K562 (cell line): ENCODE results near the gene AMIGO1. TPM values are rescaled to one million over a fixed set of nuclear protein-coding genes. Genes with fewer than 3 reads are reported as not detected.

Source experiments
- BCOR ChIP-seq: fragments of 450-650 bp; IDR thresholded peaks from 2 replicates; pipeline ENCODE4 v1.6.1; 2016
- CC2D1A ChIP-seq: fragments of 450-650 bp; IDR thresholded peaks from 2 replicates; pipeline ENCODE4 v1.6.1; 2017; ENCODE audit warnings: mild to moderate bottlenecking
- COPS2 ChIP-seq: fragments of 450-650 bp; conservative IDR thresholded peaks from 2 replicates; pipeline ENCODE4 v1.6.1; 2016; ENCODE audit warnings: mild to moderate bottlenecking, moderate library complexity
- CSDE1 ChIP-seq, 2 experiments: fragments of 450-650 bp; IDR thresholded peaks; 2 replicates each; pipeline ENCODE4 v1.6.1; 2016; ENCODE audit warnings: mild to moderate bottlenecking in 1 of 2
- E2F4 ChIP-seq: sonication (generic); formaldehyde crosslinking; IDR thresholded peaks from 2 replicates; pipeline ENCODE4 v1.8.0; 2022; ENCODE audit warnings: mild to moderate bottlenecking, low read depth, missing genetic modification reagents
- EHMT2 ChIP-seq: fragments of 450-650 bp; IDR thresholded peaks from 2 replicates; pipeline ENCODE4 v1.6.1; 2018; ENCODE audit warnings: antibody characterized with exemption
- FOXJ2 ChIP-seq: fragments of 200-800 bp; sonication (Bioruptor generic); IDR thresholded peaks from 2 replicates; pipeline ENCODE4 v1.6.1; 2016; ENCODE audit warnings: missing genetic modification characterization, missing compliant biosample characterization
- HNRNPH1 ChIP-seq: fragments of 200-400 bp; formaldehyde crosslinking; optimal IDR thresholded peaks from 2 replicates; pipeline ENCODE3; 2017; ENCODE audit warnings: low read depth, mild to moderate bottlenecking, low read length, moderate library complexity
- JUNB ChIP-seq: fragments of 450-650 bp; formaldehyde crosslinking; conservative IDR thresholded peaks from 2 replicates; pipeline ENCODE4 v1.4.0; 2020; ENCODE audit warnings: mild to moderate bottlenecking
- JUND ChIP-seq, 2 experiments: IDR thresholded peaks; 2 replicates in 1 of 2; 3 replicates in 1 of 2; pipeline ENCODE4 v1.6.1; 2011; ENCODE audit warnings: borderline replicate concordance in 2 of 2, low read depth in 2 of 2, low read length in 2 of 2, improper control_type of control experiment in 1 of 2, missing biosample characterization in 1 of 2, missing genetic modification characterization in 1 of 2, missing genetic modification reagents in 1 of 2
- MECOM ChIP-seq: fragments of 250-450 bp; sonication (Bioruptor Pico); IDR thresholded peaks from 2 replicates; pipeline ENCODE4 v1.8.0; 2022; ENCODE audit warnings: inconsistent platforms
- MED1 ChIP-seq: sonication (generic); formaldehyde crosslinking; IDR thresholded peaks from 2 replicates; pipeline ENCODE4 v1.8.1; 2023; ENCODE audit warnings: missing genetic modification reagents, borderline replicate concordance
- NRF1 ChIP-seq, 2 experiments: fragments of 450-650 bp; IDR thresholded peaks in 1 of 2; conservative IDR thresholded peaks in 1 of 2; 2 replicates each; pipeline ENCODE4 v1.6.1; 2014; ENCODE audit warnings: mild to moderate bottlenecking in 2 of 2
- OTX1 ChIP-seq: fragments of 450-650 bp; formaldehyde crosslinking; IDR thresholded peaks from 2 replicates; pipeline ENCODE4 v1.4.0; 2022; ENCODE audit warnings: mild to moderate bottlenecking
- PHF21A ChIP-seq: fragments of 450-650 bp; IDR thresholded peaks from 2 replicates; pipeline ENCODE4 v1.6.1; 2017; ENCODE audit warnings: low read depth, borderline replicate concordance
- RUNX1 ChIP-seq: sonication (generic); IDR thresholded peaks from 2 replicates; pipeline ENCODE4 v1.6.1; 2016; ENCODE audit warnings: antibody characterized with exemption, low read depth
- SPI1 ChIP-seq: IDR thresholded peaks from 2 replicates; pipeline ENCODE4 v1.6.1; 2011; ENCODE audit warnings: low read depth, low read length, control low read depth, borderline replicate concordance
- SRSF1 ChIP-seq: fragments of 200-400 bp; formaldehyde crosslinking; IDR thresholded peaks from 2 replicates; pipeline ENCODE4 v1.6.1; 2017; ENCODE audit warnings: mild to moderate bottlenecking, low read depth, low read length, moderate library complexity
- TCFL5 ChIP-seq: fragments of 250-450 bp; sonication (Bioruptor Pico); conservative IDR thresholded peaks from 2 replicates; pipeline ENCODE4 v1.6.1; 2021; ENCODE audit warnings: mild to moderate bottlenecking, moderate library complexity, matching md5 sums
- USF1 ChIP-seq: sonication (generic); formaldehyde crosslinking; IDR thresholded peaks from 2 replicates; pipeline ENCODE4 v1.9.0; 2022; ENCODE audit warnings: mild to moderate bottlenecking, missing genetic modification reagents
- ZFP91 ChIP-seq: sonication (generic); formaldehyde crosslinking; IDR thresholded peaks from 2 replicates; pipeline ENCODE4 v1.8.0; 2022; ENCODE audit warnings: mild to moderate bottlenecking, missing genetic modification reagents
- ZNF3 ChIP-seq: fragments of 250-450 bp; sonication (Bioruptor Pico); IDR thresholded peaks from 2 replicates; pipeline ENCODE4 v1.5.0; 2021; ENCODE audit warnings: mild to moderate bottlenecking, moderate library complexity
- ZNF408 ChIP-seq: fragments of 250-450 bp; sonication (Bioruptor Pico); IDR thresholded peaks from 2 replicates; pipeline ENCODE4 v1.4.0; 2020; ENCODE audit warnings: low read depth, mild to moderate bottlenecking, moderate library complexity
- ZNF707 ChIP-seq: fragments of 250-450 bp; sonication (Bioruptor Pico); conservative IDR thresholded peaks from 2 replicates; pipeline ENCODE4 v1.8.0; 2022; ENCODE audit warnings: inconsistent platforms, mild to moderate bottlenecking, moderate library complexity
- ZNF764 ChIP-seq: fragments of 250-450 bp; sonication (Bioruptor Pico); IDR thresholded peaks from 2 replicates; pipeline ENCODE4 v1.4.0; 2020; ENCODE audit warnings: low read depth, mild to moderate bottlenecking, moderate library complexity
- ZNF77 ChIP-seq: fragments of 250-450 bp; sonication (Bioruptor Pico); IDR thresholded peaks from 2 replicates; pipeline ENCODE4 v1.5.0; 2020
- polyA plus RNA-seq, 8 experiments: library from polyadenylated mRNA; depleted of rRNA in 4 of 8; stranded (reverse) in 5 of 8; unstranded in 3 of 8; fragments of >200 nt; fragmentation: Nextera tagmentation in 2 of 8; fragmentation: Illumina TruSeq in 1 of 8; extraction: Ambion mirVana in 2 of 8; extraction: Trizol in 1 of 8; gene quantifications; 2 replicates each; pipeline versions ENCODE4 v1.2.1 to v1.2.3, GENCODE V29; 2011 to 2014; ENCODE audit warnings: inconsistent platforms in 1 of 8, missing spikeins in 1 of 8
- total RNA-seq, 7 experiments: library from RNA; depleted of rRNA in 6 of 7; stranded (reverse); fragments of >200 nt in 6 of 7; fragmentation: Illumina TruSeq in 2 of 7; extraction: Trizol in 2 of 7; gene quantifications; 2 replicates each; pipeline versions ENCODE4 v1.2.1 to v1.2.3, GENCODE V29; 2011 to 2021; ENCODE audit warnings: low replicate concordance in 1 of 7

Gene AMIGO1
- total and polyA plus RNA-seq, 9 of the 15 experiments (the other 6 are each of a cell fraction or from before 2014, with no cell fraction given), result 0.24 to 1.0 (median 0.54) TPM

- no peak for TF ChIP-seq COPS2
- no peak for TF ChIP-seq ZNF764 (CRISPR knock-in tag)
- peak; percentile 66 for TF ChIP-seq JUND (IDR thresholded peaks at IDR 0.05; ENCODE audit: borderline replicate concordance, low read depth, low read length)
- peak; percentile 62; the same call in 1 of the 3 replicates for TF ChIP-seq JUND (tag; IDR thresholded peaks at IDR 0.05; ENCODE audit: borderline replicate concordance, low read depth, low read length)
- TF ChIP-seq ZNF408 (CRISPR knock-in tag), result no peak
- peak; percentile 80; the same call in 1 of the 2 replicates for TF ChIP-seq ZFP91 (CRISPR knock-in tag)
- TF ChIP-seq ZNF3 (CRISPR knock-in tag), result 0 out of 2 replicates have a peak, but pooled peaks have one; percentile 33
- no peak for TF ChIP-seq E2F4
- no peak for TF ChIP-seq TCFL5
- no peak for TF ChIP-seq ZNF707 (CRISPR knock-in tag)
- no peak for TF ChIP-seq MED1
- TF ChIP-seq BCOR, result peak; percentile 90
- no peak for TF ChIP-seq SRSF1
- TF ChIP-seq PHF21A, result peak; percentile 77; the same call in 1 of the 2 replicates
- peak; percentile 84 for TF ChIP-seq FOXJ2
- peak; percentile 92 for TF ChIP-seq CC2D1A
- peak; percentile 70 for TF ChIP-seq USF1 (CRISPR knock-in tag)
- no peak for TF ChIP-seq SPI1
- TF ChIP-seq NRF1 (conservative IDR thresholded peaks at IDR 0.05 in 1 of 2, IDR thresholded peaks at IDR 0.05 in 1 of 2), result peak in 1 of 2 experiments; percentile 68; a peak in 2 of 4 replicates
- no peak; the same call in 1 of the 2 replicates for TF ChIP-seq EHMT2
- TF ChIP-seq CSDE1 (IDR thresholded peaks at IDR 0.05), result no peak
- peak; percentile 88 for TF ChIP-seq OTX1 (CRISPR knock-in tag)
- TF ChIP-seq JUNB (CRISPR knock-in tag), result no peak
- 0 out of 2 replicates have a peak, but pooled peaks have one; percentile 34 for TF ChIP-seq RUNX1
- no peak for TF ChIP-seq MECOM (CRISPR knock-in tag)
- TF ChIP-seq ZNF77 (CRISPR knock-in tag), result no peak
- no peak for TF ChIP-seq HNRNPH1
Observed at GRCh38 chr1:109483672-109484518, 25.6 kb downstream of the AMIGO1 start, which contains the start of gene ATXN7L2 (continued).
